IPS-15b (cell line): Measurements from ENCODE around the gene SPAG16.

ENCODE experiments used
- H3K27me3 ChIP-seq: one replicate; pipeline ENCODE4 v1.6.1; 2013; ENCODE audit warnings: low read length; ENCODE audit not compliant: control insufficient read depth, insufficient read depth
- H3K36me3 ChIP-seq: one replicate; pipeline ENCODE4 v1.6.1; 2013; ENCODE audit warnings: low read length; ENCODE audit not compliant: control insufficient read depth, insufficient read depth
- H3K4me1 ChIP-seq: one replicate; pipeline ENCODE4 v1.6.1; 2013; ENCODE audit warnings: mild to moderate bottlenecking, low read length; ENCODE audit not compliant: control insufficient read depth, insufficient read depth
- H3K4me3 ChIP-seq: one replicate; pipeline ENCODE4 v1.5.1; 2013; ENCODE audit warnings: low read depth, low read length
- H3K9ac ChIP-seq: one replicate; pipeline ENCODE4 v1.6.1; 2013; ENCODE audit warnings: low read depth, mild to moderate bottlenecking, low read length
- H3K9me3 ChIP-seq: one replicate; pipeline ENCODE4 v1.6.1; 2013; ENCODE audit warnings: mild to moderate bottlenecking, low read length; ENCODE audit not compliant: control insufficient read depth, insufficient read depth

SPAG16 gene

GRCh38 chr2:214382229-214382628 lies 1098.0 kb downstream of the SPAG16 start:
- Histone ChIP-seq H3K9ac (no peak overlapping the region), H3K4me3 (no peak overlapping the region), H3K9me3 (no peaks in the 10 kb centered on the region), H3K27me3 (no peaks in the 10 kb centered on the region), H3K36me3 (no peaks in the 10 kb centered on the region), H3K4me1 (no peaks in the 10 kb centered on the region)

DNA sequence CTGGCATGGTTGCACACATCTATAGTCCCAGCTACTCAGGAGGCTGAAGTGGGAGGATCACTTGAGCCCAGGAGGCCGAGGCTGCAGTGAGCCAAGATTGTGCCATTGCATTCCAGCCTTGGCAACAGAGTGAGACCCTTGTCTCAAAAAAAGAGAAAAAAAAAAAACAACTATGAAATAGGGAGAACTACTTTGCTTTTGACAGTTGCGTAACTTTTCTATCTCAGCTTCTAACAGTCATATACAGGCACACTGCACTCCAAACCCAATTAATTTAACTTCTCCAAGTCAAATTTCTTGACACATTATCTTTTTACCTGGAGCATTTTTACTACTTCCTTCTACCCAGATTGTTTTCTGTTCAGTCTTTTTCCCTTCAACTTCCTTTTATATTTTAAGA lies 1102.5 kb downstream of the SPAG16 start:
- no peaks in the 10 kb centered on the region for H3K27me3 ChIP-seq
- H3K9me3 ChIP-seq = no peaks in the 10 kb centered on the region
- H3K4me1 ChIP-seq = no peaks in the 10 kb centered on the region
- no peak overlapping the region for H3K9ac ChIP-seq
- no peak overlapping the region for H3K4me3 ChIP-seq
- H3K36me3 ChIP-seq = no peaks in the 10 kb centered on the region

DNA sequence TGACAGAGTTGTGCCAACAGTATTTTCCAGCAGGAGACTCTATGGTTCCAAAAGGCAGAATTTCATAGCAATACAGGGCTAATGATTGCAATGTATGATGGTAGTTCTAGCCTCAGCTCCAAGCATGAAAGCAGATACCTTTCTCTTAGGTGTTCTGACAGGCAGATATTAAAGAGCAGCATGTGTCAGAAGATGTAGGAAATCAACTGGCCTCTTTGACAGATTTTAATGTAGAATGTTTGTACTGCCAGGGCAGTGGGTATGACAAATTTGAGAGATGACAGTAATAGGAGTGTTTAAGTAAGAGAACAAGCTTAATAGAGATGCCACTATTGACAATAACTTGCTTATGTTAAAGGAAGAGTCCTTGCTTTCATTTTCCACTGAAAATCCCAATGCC lies 1105.1 kb downstream of the SPAG16 start:
- H3K27me3 ChIP-seq = no peaks in the 10 kb centered on the region
- no peaks in the 10 kb centered on the region for H3K9me3 ChIP-seq
- no peak overlapping the region for H3K9ac ChIP-seq
- no peaks in the 10 kb centered on the region for H3K4me1 ChIP-seq
- no peaks in the 10 kb centered on the region for H3K36me3 ChIP-seq
- H3K4me3 ChIP-seq = no peak overlapping the region

DNA sequence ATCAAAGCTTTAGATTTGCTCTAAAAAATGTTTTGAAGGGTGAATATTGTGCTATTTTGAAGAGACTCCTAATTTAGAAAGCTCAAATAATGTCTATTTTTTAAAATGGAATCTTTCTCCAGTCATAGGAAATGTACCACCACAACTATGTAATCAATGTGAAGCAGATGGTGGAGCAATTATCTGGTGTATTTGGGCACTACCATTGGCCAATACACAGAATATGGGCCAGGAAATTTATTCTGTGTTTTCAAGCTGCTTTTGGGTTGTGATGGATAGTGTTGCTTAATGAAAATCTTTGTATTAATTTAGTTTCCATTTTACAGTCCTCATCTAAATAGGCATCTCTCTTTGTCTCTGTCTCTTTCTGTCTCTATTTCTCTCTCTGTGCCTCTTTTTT lies 1109.5 kb downstream of the SPAG16 start:
- Histone ChIP-seq H3K4me3 (no peak overlapping the region), H3K27me3 (no peaks in the 10 kb centered on the region), H3K4me1 (no peaks in the 10 kb centered on the region), H3K9ac (no peak overlapping the region), H3K36me3 (no peaks in the 10 kb centered on the region), H3K9me3 (no peaks in the 10 kb centered on the region)

DNA sequence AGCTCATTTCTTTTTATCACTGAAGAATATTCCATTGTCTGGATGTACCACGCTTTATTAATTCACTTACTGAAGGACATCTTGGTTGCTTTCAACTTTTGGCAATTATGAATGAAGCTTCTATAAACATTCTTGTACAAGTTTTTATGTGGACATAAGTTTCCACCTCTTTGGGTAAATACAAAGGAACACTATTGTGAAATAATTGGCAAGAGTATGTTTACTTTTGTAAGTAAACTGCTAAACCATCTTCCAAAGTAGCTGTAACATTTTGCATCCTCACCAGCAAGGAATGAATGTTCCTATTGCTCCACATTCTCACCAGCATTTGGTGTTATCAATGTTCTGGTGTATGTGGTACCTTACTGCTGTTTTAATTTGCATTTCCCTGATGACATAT lies 1110.8 kb downstream of the SPAG16 start:
- H3K9ac ChIP-seq = no peak overlapping the region
- no peaks in the 10 kb centered on the region for H3K36me3 ChIP-seq
- no peaks in the 10 kb centered on the region for H3K9me3 ChIP-seq
- H3K4me3 ChIP-seq = no peak overlapping the region
- no peaks in the 10 kb centered on the region for H3K4me1 ChIP-seq
- no peaks in the 10 kb centered on the region for H3K27me3 ChIP-seq

DNA sequence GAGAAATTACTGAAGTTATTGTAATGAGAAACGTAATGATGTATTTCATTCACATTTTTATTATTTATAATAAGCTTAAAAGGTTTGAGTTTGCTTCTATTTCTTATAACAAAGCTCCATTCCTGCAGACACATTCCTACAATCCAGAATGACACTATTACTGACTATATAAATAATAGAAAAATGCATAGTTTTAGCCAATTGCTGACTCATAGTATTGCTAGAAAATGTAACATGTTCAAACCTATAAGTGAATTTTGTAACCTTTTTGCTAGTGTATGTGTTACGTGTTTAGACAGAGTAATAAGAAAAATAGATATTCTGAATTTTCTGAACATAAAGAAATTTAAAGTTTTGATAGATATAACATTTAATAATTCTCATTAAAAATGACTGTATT lies 1117.3 kb downstream of the SPAG16 start:
- Histone ChIP-seq H3K4me3 (no peak overlapping the region), H3K9ac (no peak overlapping the region), H3K27me3 (no peaks in the 10 kb centered on the region), H3K9me3 (no peaks in the 10 kb centered on the region), H3K36me3 (no peaks in the 10 kb centered on the region), H3K4me1 (no peaks in the 10 kb centered on the region)

GRCh38 chr2:214410128-214410775 lies 1126.0 kb downstream of the SPAG16 start:
- no peaks in the 10 kb centered on the region for H3K36me3 ChIP-seq
- peaks cover 3% of the 10 kb centered on the region for H3K4me1 ChIP-seq
- H3K9ac ChIP-seq = no peak overlapping the region
- no peaks in the 10 kb centered on the region for H3K27me3 ChIP-seq
- H3K9me3 ChIP-seq = no peaks in the 10 kb centered on the region
- H3K4me3 ChIP-seq = peak overlapping the region; percentile 5

DNA sequence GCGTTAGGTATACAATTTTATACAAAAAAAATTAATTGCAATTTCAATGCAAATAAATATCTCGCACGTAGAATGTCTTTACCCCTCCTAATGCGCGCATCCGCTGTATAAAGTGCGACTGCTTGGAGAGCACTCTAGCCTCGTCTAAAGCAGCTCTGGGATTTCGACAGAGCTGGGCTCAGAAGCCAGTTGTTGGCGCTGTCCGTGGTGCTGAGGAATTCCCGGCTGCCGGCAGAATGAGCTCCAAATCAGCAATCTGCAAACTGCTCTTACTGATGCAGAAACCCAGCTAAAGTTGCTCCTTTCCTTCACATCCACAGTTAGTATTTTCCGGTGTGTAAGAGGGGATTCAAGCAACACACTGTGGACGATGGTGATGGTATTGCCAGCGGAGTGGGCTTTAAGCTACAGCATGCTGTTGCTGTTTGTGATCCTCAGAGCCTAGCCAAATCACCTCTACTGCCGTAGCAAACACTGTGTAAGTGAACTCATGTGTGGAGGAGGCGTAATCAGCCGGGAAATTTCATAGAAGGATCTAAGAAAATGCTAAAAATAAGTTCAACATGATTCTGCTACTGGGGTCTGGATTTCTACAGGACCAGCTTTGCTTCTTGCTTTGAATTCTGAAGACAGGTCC lies 1126.8 kb downstream of the SPAG16 start, which contains the start of gene VWC2L:
Gene VWC2L, plus strand, starts transcription at position 137 of the 637 bp plus-strand sequence. CDS start 3,140 bp downstream, outside the sequence.
- H3K36me3 ChIP-seq = no peaks in the 10 kb centered on the region
- H3K4me3 ChIP-seq = peak within 1 kb of the TSS; percentile 5
- no peaks in the 10 kb centered on the region for H3K27me3 ChIP-seq
- H3K9ac ChIP-seq = no peak within 1 kb of the TSS
- H3K4me1 ChIP-seq = peaks cover 3% of the 10 kb centered on the region
- H3K9me3 ChIP-seq = no peaks in the 10 kb centered on the region

- Histone ChIP-seq H3K9ac (no peak overlapping the region), H3K9me3 (no peaks in the 10 kb centered on the region), H3K4me1 (peaks cover 3% of the 10 kb centered on the region)
These were observed 1128.4 kb downstream of the SPAG16 start for GRCh38 chr2:214412679-214413078.

DNA sequence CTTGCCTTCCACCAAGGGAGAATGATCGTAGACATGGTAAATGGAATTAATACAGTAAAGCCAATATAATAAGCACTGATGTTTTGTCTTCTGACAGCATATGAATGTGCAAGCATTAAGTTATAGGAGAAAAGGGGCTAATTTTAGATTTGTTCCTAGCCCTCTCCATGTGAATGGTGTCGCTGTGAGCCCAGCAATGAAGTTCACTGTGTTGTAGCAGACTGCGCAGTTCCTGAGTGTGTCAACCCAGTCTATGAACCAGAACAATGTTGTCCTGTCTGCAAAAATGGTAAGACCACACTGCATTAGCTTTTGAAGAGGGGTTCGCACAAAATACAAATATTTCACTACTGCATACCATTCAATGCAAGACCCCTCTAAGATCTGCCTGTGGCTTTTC lies 1152.2 kb downstream of the SPAG16 start:
- Histone ChIP-seq H3K27me3 (no peaks in the 10 kb centered on the region), H3K9me3 (no peaks in the 10 kb centered on the region), H3K36me3 (no peaks in the 10 kb centered on the region), H3K9ac (no peak overlapping the region), H3K4me3 (no peak overlapping the region), H3K4me1 (no peaks in the 10 kb centered on the region)

More at GRCh38 chr2:214412679-214413078, 1128.4 kb downstream of the SPAG16 start:
- H3K27me3 ChIP-seq = no peaks in the 10 kb centered on the region
- H3K4me3 ChIP-seq = no peak overlapping the region
- no peaks in the 10 kb centered on the region for H3K36me3 ChIP-seq

GRCh38 chr2:214450118-214450894 lies 1166.0 kb downstream of the SPAG16 start:
- no peak overlapping the region for H3K4me3 ChIP-seq
- no peaks in the 10 kb centered on the region for H3K27me3 ChIP-seq
- H3K9me3 ChIP-seq = no peaks in the 10 kb centered on the region
- no peaks in the 10 kb centered on the region for H3K36me3 ChIP-seq
- peaks cover 4% of the 10 kb centered on the region for H3K4me1 ChIP-seq
- H3K9ac ChIP-seq = no peak overlapping the region
